ENCODE results near the gene NR0B2.

- TF ChIP-seq CTCF (CRISPR knock-in tag; IDR thresholded peaks at IDR 0.05) (no peak), ZNF354B (CRISPR knock-in tag; IDR thresholded peaks at IDR 0.05) (no peak), ZNF253 (CRISPR knock-in tag; IDR thresholded peaks at IDR 0.05; ENCODE audit: borderline replicate concordance) (no peak), POLR2A (IDR thresholded peaks at IDR 0.05; ENCODE audit: insufficient read depth in 1 of 2, low read depth in 2 of 2, low read length in 2 of 2) (no peak), ZNF138 (CRISPR knock-in tag; IDR thresholded peaks at IDR 0.05; ENCODE audit: low read depth) (no peak)
Measured at GRCh38 chr1:26936823-26937222, 23.0 kb upstream of the NR0B2 start.

Measured in HepG2 (cell line).